Stimulated activated memory B cell treated with anti-CD40 and anti-IgM and Interleukin-4, amounts not matched to agents 10 μg/mL and 1 μg/mL and 100 μg/mL, for 72 hours (primary cell): ENCODE data around the gene LSP1.

Experiments
- ATAC-seq: fragments of 150-1000 bp; cut with Tn5 transposase; 2 replicates; pipeline ENCODE4 v1.10.0; 2021
- H3K27ac Mint-ChIP-seq: one replicate; pipeline ENCODE4 v1.8.0; 2022; ENCODE audit warnings: mild to moderate bottlenecking, mixed read lengths
- H3K27me3 Mint-ChIP-seq: one replicate; pipeline ENCODE4 v1.8.0; 2022; ENCODE audit warnings: mixed read lengths
- H3K36me3 Mint-ChIP-seq: one replicate; pipeline ENCODE4 v1.8.0; 2022; ENCODE audit warnings: mixed read lengths
- H3K4me1 Mint-ChIP-seq: one replicate; pipeline ENCODE4 v1.8.0; 2022; ENCODE audit warnings: mixed read lengths
- H3K4me3 Mint-ChIP-seq: one replicate; pipeline ENCODE4 v1.8.0; 2022; ENCODE audit warnings: mild to moderate bottlenecking, moderate library complexity, mixed read lengths
- H3K9me3 Mint-ChIP-seq: one replicate; pipeline ENCODE4 v1.8.0; 2022; ENCODE audit warnings: mixed read lengths

LSP1 gene

GRCh38 chr11:1839204-1839923, 13.5 kb upstream of the LSP1 start:
- Mint-ChIP-seq H3K27ac (peak overlapping the region; percentile 86), H3K9me3 (no peaks in the 10 kb centered on the region), H3K4me3 (peak overlapping the region; percentile 66), H3K27me3 (peaks cover 4% of the 10 kb centered on the region), H3K4me1 (peaks cover 47% of the 10 kb centered on the region), H3K36me3 (no peaks in the 10 kb centered on the region)
- peak; percentile 1 for ATAC-seq

GRCh38 chr11:1839924-1840779, 12.7 kb upstream of the LSP1 start:
- Mint-ChIP-seq H3K36me3 (no peaks in the 10 kb centered on the region), H3K9me3 (no peaks in the 10 kb centered on the region), H3K4me3 (peak overlapping the region; percentile 66), H3K27ac (peak overlapping the region; percentile 86), H3K4me1 (peaks cover 55% of the 10 kb centered on the region), H3K27me3 (no peaks in the 10 kb centered on the region)
- ATAC-seq: peak; percentile 79

GRCh38 chr11:1840780-1841480, 12.0 kb upstream of the LSP1 start:
- H3K4me3 Mint-ChIP-seq: peak overlapping the region; percentile 49
- H3K4me1 Mint-ChIP-seq: peaks cover 63% of the 10 kb centered on the region
- H3K9me3 Mint-ChIP-seq: no peaks in the 10 kb centered on the region
- no peak for ATAC-seq
- no peaks in the 10 kb centered on the region for H3K36me3 Mint-ChIP-seq
- H3K27me3 Mint-ChIP-seq: no peaks in the 10 kb centered on the region
- peak overlapping the region; percentile 86 for H3K27ac Mint-ChIP-seq

- H3K9me3 Mint-ChIP-seq: no peaks in the 10 kb centered on the region
- peaks cover 70% of the 10 kb centered on the region for H3K4me1 Mint-ChIP-seq
- H3K36me3 Mint-ChIP-seq: no peaks in the 10 kb centered on the region
- H3K4me3 Mint-ChIP-seq: no peak overlapping the region
- no peak for ATAC-seq
- no peaks in the 10 kb centered on the region for H3K27me3 Mint-ChIP-seq
- H3K27ac Mint-ChIP-seq: no peak overlapping the region
These were observed 11.3 kb upstream of the LSP1 start for GRCh38 chr11:1841511-1842148.

- no peak overlapping the region for H3K4me3 Mint-ChIP-seq
- H3K4me1 Mint-ChIP-seq: peaks cover 76% of the 10 kb centered on the region
These were observed 10.5 kb upstream of the LSP1 start for GRCh38 chr11:1842149-1843097.

GRCh38 chr11:1843098-1843473, 9.8 kb upstream of the LSP1 start:
- Mint-ChIP-seq H3K4me3 (no peak overlapping the region), H3K27ac (peak overlapping the region; percentile 75), H3K4me1 (peaks cover 78% of the 10 kb centered on the region), H3K36me3 (no peaks in the 10 kb centered on the region), H3K9me3 (no peaks in the 10 kb centered on the region), H3K27me3 (no peaks in the 10 kb centered on the region)
- no peak for ATAC-seq

More at GRCh38 chr11:1842149-1843097, 10.5 kb upstream of the LSP1 start:
- no peak for ATAC-seq
- Mint-ChIP-seq H3K27me3 (no peaks in the 10 kb centered on the region), H3K9me3 (no peaks in the 10 kb centered on the region), H3K36me3 (no peaks in the 10 kb centered on the region), H3K27ac (peak overlapping the region; percentile 75)

GRCh38 chr11:1843796-1844195, 9.1 kb upstream of the LSP1 start:
- peak overlapping the region; percentile 61 for H3K4me3 Mint-ChIP-seq
- ATAC-seq: no peak
- peaks cover 85% of the 10 kb centered on the region for H3K4me1 Mint-ChIP-seq
- no peaks in the 10 kb centered on the region for H3K9me3 Mint-ChIP-seq
- H3K27ac Mint-ChIP-seq: peak overlapping the region; percentile 75
- H3K36me3 Mint-ChIP-seq: no peaks in the 10 kb centered on the region
- H3K27me3 Mint-ChIP-seq: no peaks in the 10 kb centered on the region

- Mint-ChIP-seq H3K27ac (peak overlapping the region; percentile 75), H3K9me3 (no peaks in the 10 kb centered on the region), H3K36me3 (no peaks in the 10 kb centered on the region), H3K27me3 (no peaks in the 10 kb centered on the region), H3K4me1 (peaks cover 91% of the 10 kb centered on the region), H3K4me3 (peak overlapping the region; percentile 10)
- ATAC-seq: no peak
These were observed 8.4 kb upstream of the LSP1 start for GRCh38 chr11:1844221-1845094.

- ATAC-seq: no peak
- Mint-ChIP-seq H3K4me1 (peaks cover 91% of the 10 kb centered on the region), H3K36me3 (no peaks in the 10 kb centered on the region), H3K27ac (peak overlapping the region; percentile 75), H3K4me3 (peak overlapping the region; percentile 10), H3K9me3 (no peaks in the 10 kb centered on the region), H3K27me3 (no peaks in the 10 kb centered on the region)
These were observed 7.8 kb upstream of the LSP1 start for GRCh38 chr11:1845095-1845429.

- ATAC-seq: no peak
- Mint-ChIP-seq H3K27me3 (no peaks in the 10 kb centered on the region), H3K4me3 (no peak overlapping the region), H3K27ac (peak overlapping the region; percentile 99), H3K9me3 (no peaks in the 10 kb centered on the region), H3K36me3 (no peaks in the 10 kb centered on the region), H3K4me1 (peaks cover 91% of the 10 kb centered on the region)
These were observed 7.1 kb upstream of the LSP1 start for GRCh38 chr11:1845561-1846452.

GRCh38 chr11:1846453-1846932, 6.4 kb upstream of the LSP1 start:
- no peaks in the 10 kb centered on the region for H3K9me3 Mint-ChIP-seq
- H3K27ac Mint-ChIP-seq: peak overlapping the region; percentile 99
- H3K4me1 Mint-ChIP-seq: peaks cover 91% of the 10 kb centered on the region
- no peaks in the 10 kb centered on the region for H3K36me3 Mint-ChIP-seq
- ATAC-seq: no peak
- no peaks in the 10 kb centered on the region for H3K27me3 Mint-ChIP-seq
- no peak overlapping the region for H3K4me3 Mint-ChIP-seq

GRCh38 chr11:1847006-1847735, 5.7 kb upstream of the LSP1 start:
- peaks cover 96% of the 10 kb centered on the region for H3K4me1 Mint-ChIP-seq
- no peaks in the 10 kb centered on the region for H3K9me3 Mint-ChIP-seq
- no peaks in the 10 kb centered on the region for H3K36me3 Mint-ChIP-seq
- no peaks in the 10 kb centered on the region for H3K27me3 Mint-ChIP-seq
- no peak overlapping the region for H3K4me3 Mint-ChIP-seq
- peak overlapping the region; percentile 99 for H3K27ac Mint-ChIP-seq
- ATAC-seq: no peak
